HG03196 (cell line): Measurements from ENCODE around the gene LPO.

Experiments
- ATAC-seq: cut with Tn5 transposase; IDR thresholded peaks from one replicate; pipeline ENCODE4 v1.9.1; 2021; ENCODE audit not compliant: unreplicated experiment

LPO gene

GRCh38 chr17:58253082-58253481 lies 14.7 kb downstream of the LPO start:
- no peak for ATAC-seq

GRCh38 chr17:58254803-58255202 lies 16.4 kb downstream of the LPO start:
- no peak for ATAC-seq

- no peak for ATAC-seq
Measured at GRCh38 chr17:58262149-58262548, 23.8 kb downstream of the LPO start.

- no peak for ATAC-seq
Measured at GRCh38 chr17:58263773-58264172, 25.4 kb downstream of the LPO start.

GRCh38 chr17:58264407-58265103 lies 26.2 kb downstream of the LPO start:
- no peak for ATAC-seq

- ATAC-seq = no peak
Measured at GRCh38 chr17:58265271-58265670, 26.9 kb downstream of the LPO start.

GRCh38 chr17:58265902-58266875 lies 27.8 kb downstream of the LPO start:
- no peak for ATAC-seq

- no peak for ATAC-seq
Measured at GRCh38 chr17:58267347-58268324, 29.3 kb downstream of the LPO start.

GRCh38 chr17:58268326-58268725 lies 29.9 kb downstream of the LPO start:
- no peak for ATAC-seq

- ATAC-seq = no peak
Measured at GRCh38 chr17:58268774-58269556, 30.6 kb downstream of the LPO start.

- ATAC-seq = no peak
Measured at GRCh38 chr17:58269557-58270291, 31.3 kb downstream of the LPO start.

- no peak for ATAC-seq
Measured at GRCh38 chr17:58270476-58271215, 32.3 kb downstream of the LPO start.

GRCh38 chr17:58271216-58271931 lies 33.0 kb downstream of the LPO start:
- no peak for ATAC-seq

GRCh38 chr17:58272367-58273280 lies 34.2 kb downstream of the LPO start:
- no peak for ATAC-seq

- ATAC-seq = no peak
Measured at GRCh38 chr17:58273453-58274104, 35.2 kb downstream of the LPO start.

GRCh38 chr17:58275417-58275816 lies 37.0 kb downstream of the LPO start:
- no peak for ATAC-seq

GRCh38 chr17:58276423-58276822 lies 38.0 kb downstream of the LPO start:
- ATAC-seq = no peak
